GM21723 (cell line): ENCODE results near the gene FAT4.

Source experiments
- ATAC-seq: cut with Tn5 transposase; IDR thresholded peaks from one replicate; pipeline ENCODE4 v1.9.1; 2021; ENCODE audit warnings: mild to moderate bottlenecking, moderate library complexity; ENCODE audit not compliant: unreplicated experiment

The FAT4 gene

GRCh38 chr4:125359960-125360634, 45.3 kb downstream of the FAT4 start:
- no peak for ATAC-seq

- no peak for ATAC-seq
Observed at GRCh38 chr4:125360727-125361126, 46.0 kb downstream of the FAT4 start.
